ENCODE results near the gene NOP16.

The NOP16 gene

GRCh38 chr5:176362233-176362490 lies 26.2 kb downstream of the NOP16 start:
- FAIRE-seq (no peak), DNase-seq (ENCODE audit: low spot score) (no peak)

- FAIRE-seq (peak; percentile 10), DNase-seq (ENCODE audit: low spot score) (peak; percentile 78)
Measured at GRCh38 chr5:176361437-176362232, 26.8 kb downstream of the NOP16 start, which contains the start of gene KIAA1191. TSS of gene KIAA1191 (minus strand) at chr5:176361764. CDS start at chr5:176359508, 2,256 bp downstream.

GRCh38 chr5:176360894-176361436 lies 27.4 kb downstream of the NOP16 start:
- no peak for FAIRE-seq
- no peak for DNase-seq (ENCODE audit: low spot score)

- DNase-seq (ENCODE audit: low spot score) (no peak), FAIRE-seq (no peak)
Measured at GRCh38 chr5:176359658-176360057, 28.7 kb downstream of the NOP16 start.

GRCh38 chr5:176356179-176356566 lies 32.2 kb downstream of the NOP16 start:
- DNase-seq (ENCODE audit: low spot score): no peak
- FAIRE-seq: no peak

GRCh38 chr5:176355400-176356178 lies 32.8 kb downstream of the NOP16 start:
- DNase-seq (ENCODE audit: low spot score) (no peak), FAIRE-seq (no peak)

- FAIRE-seq: no peak
- DNase-seq (ENCODE audit: low spot score): no peak
Measured at GRCh38 chr5:176353533-176353932, 34.9 kb downstream of the NOP16 start.

GRCh38 chr5:176352116-176352878 lies 36.1 kb downstream of the NOP16 start:
- no peak for FAIRE-seq
- DNase-seq (ENCODE audit: low spot score): no peak

- DNase-seq (ENCODE audit: low spot score) (no peak), FAIRE-seq (no peak)
Measured at GRCh38 chr5:176350416-176350815, 38.0 kb downstream of the NOP16 start.

GRCh38 chr5:176342766-176343458 lies 45.5 kb downstream of the NOP16 start:
- FAIRE-seq (no peak), DNase-seq (ENCODE audit: low spot score) (no peak)

GRCh38 chr5:176342158-176342483 lies 46.3 kb downstream of the NOP16 start:
- FAIRE-seq (no peak), DNase-seq (ENCODE audit: low spot score) (no peak)

GRCh38 chr5:176341325-176342157 lies 46.9 kb downstream of the NOP16 start:
- DNase-seq (ENCODE audit: low spot score) (no peak), FAIRE-seq (no peak)

- FAIRE-seq: no peak
- DNase-seq (ENCODE audit: low spot score): no peak
Measured at GRCh38 chr5:176339304-176339703, 49.1 kb downstream of the NOP16 start.

- DNase-seq (ENCODE audit: low spot score) (no peak), FAIRE-seq (no peak)
Measured at GRCh38 chr5:176337913-176338312, 50.5 kb downstream of the NOP16 start.

- DNase-seq (ENCODE audit: low spot score): no peak
- no peak for FAIRE-seq
Measured at GRCh38 chr5:176334031-176334770, 54.2 kb downstream of the NOP16 start.

All from RCC 7860 (cell line).